Nucleus accumbens (tissue), 56 donors: ENCODE results near the gene CTNND2.

Source experiments
- DNase-seq, 56 donors: peaks; one replicate each; lab custom pipeline; 2025; lab: John Stamatoyannopoulos, UW

CTNND2 gene, protein sequence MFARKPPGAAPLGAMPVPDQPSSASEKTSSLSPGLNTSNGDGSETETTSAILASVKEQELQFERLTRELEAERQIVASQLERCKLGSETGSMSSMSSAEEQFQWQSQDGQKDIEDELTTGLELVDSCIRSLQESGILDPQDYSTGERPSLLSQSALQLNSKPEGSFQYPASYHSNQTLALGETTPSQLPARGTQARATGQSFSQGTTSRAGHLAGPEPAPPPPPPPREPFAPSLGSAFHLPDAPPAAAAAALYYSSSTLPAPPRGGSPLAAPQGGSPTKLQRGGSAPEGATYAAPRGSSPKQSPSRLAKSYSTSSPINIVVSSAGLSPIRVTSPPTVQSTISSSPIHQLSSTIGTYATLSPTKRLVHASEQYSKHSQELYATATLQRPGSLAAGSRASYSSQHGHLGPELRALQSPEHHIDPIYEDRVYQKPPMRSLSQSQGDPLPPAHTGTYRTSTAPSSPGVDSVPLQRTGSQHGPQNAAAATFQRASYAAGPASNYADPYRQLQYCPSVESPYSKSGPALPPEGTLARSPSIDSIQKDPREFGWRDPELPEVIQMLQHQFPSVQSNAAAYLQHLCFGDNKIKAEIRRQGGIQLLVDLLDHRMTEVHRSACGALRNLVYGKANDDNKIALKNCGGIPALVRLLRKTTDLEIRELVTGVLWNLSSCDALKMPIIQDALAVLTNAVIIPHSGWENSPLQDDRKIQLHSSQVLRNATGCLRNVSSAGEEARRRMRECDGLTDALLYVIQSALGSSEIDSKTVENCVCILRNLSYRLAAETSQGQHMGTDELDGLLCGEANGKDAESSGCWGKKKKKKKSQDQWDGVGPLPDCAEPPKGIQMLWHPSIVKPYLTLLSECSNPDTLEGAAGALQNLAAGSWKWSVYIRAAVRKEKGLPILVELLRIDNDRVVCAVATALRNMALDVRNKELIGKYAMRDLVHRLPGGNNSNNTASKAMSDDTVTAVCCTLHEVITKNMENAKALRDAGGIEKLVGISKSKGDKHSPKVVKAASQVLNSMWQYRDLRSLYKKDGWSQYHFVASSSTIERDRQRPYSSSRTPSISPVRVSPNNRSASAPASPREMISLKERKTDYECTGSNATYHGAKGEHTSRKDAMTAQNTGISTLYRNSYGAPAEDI (N-terminal part only)

DNA sequence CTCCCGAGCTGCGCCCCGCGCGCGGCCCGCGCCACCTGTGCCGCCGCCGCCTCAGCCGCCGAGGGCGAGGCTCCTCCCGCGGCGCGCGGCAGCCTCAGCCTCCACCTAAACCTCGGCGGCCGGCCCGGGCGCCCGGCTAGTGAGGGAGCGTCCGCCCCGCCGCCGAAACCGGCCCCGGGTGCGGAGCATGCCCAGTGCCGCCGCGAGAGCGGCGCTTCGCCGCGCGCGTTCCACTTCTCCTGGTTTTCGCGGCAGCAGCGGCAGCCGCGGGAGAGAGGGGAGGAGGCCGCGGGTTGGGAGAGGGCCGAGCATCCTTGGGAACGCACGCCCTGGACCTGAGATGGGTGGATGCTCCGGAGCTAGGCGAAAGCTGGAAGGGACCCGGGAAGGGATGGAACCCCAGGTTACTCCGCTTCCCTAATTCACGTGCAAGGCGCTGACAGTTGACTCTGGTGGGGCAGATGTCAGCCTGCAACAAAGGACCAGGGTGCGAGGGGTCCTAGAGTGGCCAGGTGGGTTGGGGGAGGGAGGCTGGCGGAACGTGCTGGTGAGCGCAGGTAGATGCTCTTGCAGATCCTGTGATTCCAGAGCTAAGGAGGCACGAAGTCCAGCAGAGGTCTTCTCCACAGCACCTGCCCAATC lies at the start of gene CTNND2:
CTNND2 (minus strand) TSS at position 182 of the 642 bp plus-strand sequence. CDS start 593 bp downstream, outside the sequence.
- peak in 54 of 56 donors; percentile 13 to 86 (median 63) for DNase-seq

DNA sequence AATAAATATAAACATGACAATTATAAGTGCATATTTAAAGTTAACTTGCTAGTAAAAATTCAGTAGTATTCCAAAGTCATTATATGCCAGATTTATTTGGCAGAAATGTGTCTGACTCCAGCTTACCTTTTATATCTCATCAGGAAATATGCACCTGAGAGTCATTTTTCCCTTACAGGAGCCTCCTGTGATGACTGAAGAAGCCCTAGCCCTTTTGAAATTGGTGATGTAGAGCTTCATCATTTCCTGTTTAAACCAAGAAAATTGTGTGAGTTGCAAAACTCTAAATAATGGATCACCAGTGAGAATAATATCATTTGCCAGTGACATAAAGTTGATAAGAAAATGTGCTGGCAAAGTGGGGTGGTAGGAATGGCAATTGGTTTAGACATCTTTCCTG lies 42.1 kb upstream of the CTNND2 start:
- no peak for DNase-seq

DNA sequence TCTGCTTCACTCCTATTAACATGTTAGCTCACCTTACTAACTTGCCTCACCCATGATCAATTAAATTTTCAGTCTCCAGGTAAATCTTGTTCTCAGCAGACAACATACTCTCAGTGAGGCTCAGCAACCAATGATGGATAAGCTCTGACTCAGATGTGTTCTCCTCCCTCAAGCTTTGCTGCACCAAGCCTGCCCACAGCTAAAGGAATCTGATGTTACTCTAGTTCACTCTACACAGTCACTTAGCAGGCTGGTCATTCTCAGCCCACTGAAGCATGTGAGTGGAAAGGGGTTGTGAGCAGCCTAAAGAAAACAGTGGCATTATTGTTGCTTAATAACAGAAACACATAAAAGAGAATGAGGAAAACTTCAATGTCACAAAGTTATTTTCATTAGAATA lies 37.3 kb upstream of the CTNND2 start:
- peak in 3 of 56 donors; percentile 2 to 5 (median 4) for DNase-seq

DNA sequence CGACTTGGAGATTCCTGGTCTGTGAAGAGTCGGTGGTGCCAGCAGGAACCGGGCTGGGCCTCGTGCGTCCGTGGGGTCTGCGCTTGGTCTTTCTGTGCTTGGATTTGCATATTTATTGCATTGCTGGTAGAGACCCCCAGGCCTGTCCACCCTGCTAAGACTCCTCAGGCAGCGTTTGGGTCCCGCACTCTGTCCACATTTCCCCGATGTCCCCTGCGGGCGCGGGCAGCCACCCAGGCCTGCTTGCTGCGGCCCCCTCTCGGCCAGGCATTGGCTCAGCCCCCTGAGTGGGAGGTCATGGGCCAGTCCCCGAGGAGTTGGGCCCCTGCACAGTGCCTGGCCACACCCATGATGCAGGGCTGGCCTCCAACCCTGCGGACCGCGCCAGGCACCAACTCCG lies 27.4 kb upstream of the CTNND2 start:
- DNase-seq = no peak

DNA sequence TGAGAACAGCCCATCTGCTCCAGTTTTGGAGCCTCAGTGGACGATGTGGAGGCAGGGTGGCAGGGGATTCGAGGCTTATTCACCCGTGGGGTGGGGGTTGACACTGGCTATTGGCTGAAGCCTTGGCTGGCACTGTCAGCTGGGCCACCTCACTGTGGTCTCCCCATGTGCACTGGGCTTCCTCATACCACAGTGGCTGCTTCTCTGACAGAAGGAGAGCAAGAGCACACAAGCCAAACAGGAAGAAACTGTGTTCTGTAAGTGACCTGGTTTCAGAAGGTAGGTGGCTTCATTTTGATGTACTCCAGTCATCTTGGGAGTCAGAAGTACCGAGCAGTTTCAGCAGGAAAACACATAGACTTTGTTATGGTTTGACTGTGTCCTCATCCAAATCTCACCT lies 24.7 kb upstream of the CTNND2 start:
- DNase-seq = no peak

DNA sequence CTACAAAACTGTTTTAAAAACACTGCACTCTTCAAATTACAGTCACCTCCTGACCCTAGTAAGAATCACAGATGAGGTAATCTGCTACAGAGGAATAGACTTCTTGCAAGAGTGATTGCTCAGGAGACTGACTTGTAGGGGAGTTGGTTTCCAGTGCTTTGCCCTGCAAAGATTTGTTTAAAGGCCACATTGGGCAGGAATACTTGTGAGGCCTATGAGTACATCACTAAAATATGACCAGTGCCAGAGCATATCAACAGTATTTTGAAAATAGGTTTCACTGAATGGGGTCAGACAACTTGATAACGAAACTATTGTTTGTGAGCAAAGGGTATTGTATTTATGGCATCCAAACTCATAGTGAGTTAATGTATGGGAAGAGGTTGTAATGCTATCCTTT lies 21.5 kb upstream of the CTNND2 start:
- no peak for DNase-seq

DNA sequence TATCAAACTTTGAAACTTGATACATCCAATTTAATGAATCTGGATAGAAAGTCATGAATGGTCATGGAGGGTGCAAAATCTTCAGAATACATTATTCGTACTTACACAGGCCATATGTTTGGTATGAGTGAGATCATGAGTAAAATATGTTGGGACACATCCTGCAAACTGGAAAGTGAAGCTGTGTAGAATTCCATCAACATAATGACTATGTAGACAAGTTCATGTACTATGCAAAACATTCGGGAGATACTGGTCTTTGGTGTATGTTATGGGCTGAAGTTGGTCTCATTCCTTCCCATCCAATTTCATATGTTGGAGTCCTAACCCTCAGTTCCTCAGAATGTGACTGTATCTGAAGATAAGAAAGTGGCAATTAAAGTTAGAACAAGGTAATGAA lies 18.1 kb upstream of the CTNND2 start:
- no peak for DNase-seq

DNA sequence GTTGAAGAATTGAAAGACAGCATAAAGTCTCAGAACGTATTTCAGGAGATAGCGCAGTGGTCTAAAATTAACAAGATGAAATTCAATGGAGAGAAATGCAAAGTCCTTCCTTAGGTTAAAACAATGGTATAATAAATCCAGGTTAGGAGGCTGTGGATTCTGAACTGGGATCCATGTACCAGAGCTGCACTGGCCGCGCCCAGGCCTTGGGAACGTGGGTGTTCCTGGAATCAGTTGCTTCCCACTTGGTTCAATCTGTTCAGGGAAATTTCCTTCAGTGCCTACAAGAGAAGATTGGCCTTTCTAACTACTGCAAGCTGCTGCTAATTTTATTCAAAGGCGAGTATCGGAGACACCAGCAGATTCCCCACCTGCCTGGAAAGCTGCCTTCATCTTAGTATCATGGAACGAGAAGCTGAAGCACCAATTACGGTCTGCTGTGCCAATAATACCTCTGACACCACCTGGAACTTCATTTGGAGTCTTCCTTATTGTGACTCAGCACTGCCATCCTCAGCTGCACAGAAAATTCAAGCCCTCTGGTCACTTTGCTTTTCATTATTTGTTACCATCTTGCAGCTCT lies 14.3 kb upstream of the CTNND2 start:
- no peak for DNase-seq

DNA sequence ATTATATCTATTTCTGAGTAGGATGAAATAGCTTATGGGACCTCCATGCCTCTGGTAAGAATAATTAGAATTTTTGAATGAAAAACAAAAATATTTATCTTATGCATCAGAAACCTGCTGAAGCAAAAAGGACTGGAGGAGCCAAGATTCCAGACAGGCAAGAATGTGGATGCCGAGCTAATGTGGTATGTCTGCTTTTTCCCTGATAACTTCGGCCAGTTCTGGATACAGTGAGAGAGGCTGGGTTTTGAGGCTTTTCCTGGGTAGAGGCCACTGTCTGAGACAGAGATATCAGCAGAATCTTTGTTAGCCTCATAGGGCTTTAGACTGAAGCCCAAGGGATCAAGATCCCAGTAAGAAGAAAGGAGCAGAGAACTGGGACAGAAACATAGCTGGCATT lies 5.2 kb upstream of the CTNND2 start:
- no peak for DNase-seq

DNA sequence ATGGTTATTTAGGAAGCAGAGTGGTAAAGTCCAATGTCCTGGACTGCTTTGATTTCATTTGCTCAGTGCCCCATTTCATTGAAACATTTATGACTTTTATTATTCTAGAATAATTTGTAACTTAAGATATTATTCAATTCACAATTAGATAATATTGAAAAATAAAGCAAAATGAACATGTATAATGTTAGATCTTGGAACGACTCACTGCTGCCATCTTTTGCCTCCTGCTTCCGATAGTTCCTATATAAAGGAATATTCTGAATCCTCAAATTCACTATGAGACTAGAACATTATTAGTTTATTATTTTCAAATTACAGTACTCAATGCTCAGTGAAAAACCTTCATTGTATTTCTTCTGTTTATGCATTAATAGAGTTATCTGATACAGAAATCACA lies 2.3 kb upstream of the CTNND2 start:
- peak in 1 of 56 donors; percentile 29 for DNase-seq

DNA sequence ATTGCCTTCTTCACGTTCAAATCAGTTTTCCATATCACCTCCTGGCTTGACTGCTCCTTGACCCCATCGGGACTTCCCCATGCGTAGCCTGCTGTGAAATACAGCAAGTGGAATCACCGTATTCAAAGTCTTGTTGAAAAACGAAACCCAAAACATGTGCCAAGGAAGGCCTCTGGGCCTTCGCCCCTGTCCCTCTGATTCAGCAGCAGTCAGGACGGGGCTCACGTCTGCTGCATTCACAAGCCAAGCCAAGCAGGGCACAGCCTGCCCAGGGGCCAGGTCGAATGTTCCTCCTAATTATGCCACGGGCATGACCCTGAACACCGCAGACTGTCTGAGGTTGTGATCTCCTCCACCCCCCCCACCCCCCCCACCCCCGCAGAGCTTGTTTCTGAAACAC lies 960 bp upstream of the CTNND2 start:
- DNase-seq = peak in 1 of 56 donors; percentile 1

DNA sequence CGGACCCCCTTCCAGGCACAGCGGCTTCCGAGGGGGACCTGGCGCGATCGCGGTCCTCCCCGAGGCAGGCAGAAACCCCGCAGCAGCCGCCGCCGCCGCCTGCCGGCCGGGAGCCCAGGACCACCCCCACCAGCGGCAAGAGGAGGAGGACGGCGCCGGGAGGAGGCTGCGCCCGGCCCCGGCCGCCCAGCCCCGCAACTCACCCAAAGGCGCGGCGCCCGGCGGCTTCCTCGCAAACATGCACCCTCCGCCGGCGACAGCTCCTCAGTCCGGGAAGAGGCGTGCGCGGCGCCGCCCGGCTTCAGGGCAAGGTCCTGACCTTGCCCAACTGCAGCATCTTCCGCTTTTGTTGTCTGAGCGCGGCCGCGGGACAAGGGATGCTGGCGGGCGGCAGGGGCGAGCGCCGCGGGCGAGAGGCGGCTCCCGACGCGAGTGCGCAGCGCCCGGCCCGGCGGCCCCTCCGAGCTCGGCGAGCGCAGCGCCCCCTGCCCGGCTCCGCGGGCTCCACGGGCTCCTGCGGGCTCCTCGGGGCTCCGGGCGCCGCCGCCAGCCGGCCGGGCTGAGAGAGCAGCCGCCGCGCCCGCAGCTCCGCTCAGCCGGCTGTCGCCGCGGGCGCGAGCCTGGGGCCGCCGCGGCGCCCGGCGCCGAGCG lies 507 bp downstream of the CTNND2 start:
- DNase-seq = peak in 33 of 56 donors; percentile 15 to 73 (median 56)

DNA sequence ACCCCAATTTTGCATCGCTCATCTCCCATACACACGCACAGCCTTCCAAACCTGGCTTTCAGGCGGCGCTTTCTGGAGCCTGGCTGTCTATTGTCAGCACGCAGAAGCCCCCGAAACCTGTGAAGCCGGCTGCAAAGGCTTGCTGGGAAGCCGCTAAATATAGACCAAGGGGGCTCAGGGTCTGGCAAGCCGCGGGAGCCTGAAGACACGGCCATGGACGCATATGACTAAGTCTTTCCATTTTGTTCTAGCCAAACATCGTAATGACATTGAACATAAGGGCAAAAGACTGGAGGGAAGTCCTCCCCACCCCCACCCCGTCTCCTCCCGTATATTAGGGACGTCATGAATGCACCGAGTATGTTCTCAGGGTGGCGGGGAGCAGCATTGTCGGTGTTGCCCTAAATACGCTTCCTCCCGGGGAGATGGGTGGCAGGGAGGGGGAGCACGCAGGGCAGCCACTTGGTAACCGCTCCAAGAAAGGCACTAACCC lies 1.1 kb downstream of the CTNND2 start:
- DNase-seq = peak in 40 of 56 donors; percentile 14 to 74 (median 54)

DNA sequence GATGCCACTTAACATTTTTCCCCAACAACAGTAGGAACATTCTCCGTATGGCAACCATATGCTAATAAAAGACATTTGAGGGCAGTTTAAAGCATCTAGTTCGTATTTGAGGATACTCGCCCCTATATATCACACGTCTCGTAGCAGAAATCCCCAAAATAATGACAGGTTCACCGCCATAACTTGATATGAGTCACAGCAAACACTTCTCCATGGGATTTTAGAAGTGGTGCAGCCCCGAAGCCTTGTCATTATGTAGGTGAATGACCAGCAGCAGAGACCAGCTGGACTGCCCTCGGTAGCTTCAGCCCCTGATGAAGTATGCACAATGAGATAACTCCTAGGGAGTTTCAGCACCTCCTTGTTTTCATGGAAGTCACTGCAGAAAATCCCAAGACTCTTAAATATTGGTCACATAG lies 2.0 kb downstream of the CTNND2 start:
- DNase-seq = peak in 2 of 56 donors; percentile 24 to 37

DNA sequence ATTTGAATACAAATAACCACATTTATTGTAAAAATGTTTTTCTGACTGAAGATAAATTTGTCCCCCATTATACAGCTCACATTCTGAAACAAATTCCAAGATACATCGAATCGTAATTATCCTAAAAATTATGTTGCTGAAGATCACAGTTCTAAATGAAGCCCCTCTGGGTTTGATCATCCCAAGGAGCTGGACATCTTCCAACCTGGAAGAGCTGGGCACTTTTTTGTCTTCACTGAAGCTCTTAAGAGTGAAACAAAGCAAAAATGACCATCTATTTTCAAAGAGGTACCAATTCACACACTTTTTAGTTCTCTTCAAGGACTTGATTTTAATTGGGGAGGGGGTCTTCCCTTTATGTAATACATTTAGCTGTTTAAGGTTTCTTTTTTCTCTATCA lies 5.5 kb downstream of the CTNND2 start:
- DNase-seq = no peak

DNA sequence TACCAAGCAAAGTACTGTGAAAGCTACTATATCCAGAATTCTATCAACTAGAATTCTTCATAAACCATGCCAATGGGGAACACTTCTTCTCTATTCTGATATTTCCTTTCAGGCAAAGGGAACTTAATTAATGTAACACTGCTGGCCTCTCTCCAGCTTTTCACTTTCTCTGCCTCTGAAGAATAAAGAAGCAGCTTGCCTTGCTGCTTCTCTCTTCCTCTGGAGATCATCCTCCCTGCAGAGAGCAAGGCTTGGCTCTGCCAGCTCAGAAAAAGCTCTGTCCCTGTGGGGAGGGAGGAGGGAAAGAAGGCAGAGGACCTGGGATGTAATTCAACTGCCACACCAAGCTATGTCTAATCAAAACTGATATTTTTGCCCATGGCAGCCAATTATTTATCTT lies 6.5 kb downstream of the CTNND2 start:
- DNase-seq = no peak

DNA sequence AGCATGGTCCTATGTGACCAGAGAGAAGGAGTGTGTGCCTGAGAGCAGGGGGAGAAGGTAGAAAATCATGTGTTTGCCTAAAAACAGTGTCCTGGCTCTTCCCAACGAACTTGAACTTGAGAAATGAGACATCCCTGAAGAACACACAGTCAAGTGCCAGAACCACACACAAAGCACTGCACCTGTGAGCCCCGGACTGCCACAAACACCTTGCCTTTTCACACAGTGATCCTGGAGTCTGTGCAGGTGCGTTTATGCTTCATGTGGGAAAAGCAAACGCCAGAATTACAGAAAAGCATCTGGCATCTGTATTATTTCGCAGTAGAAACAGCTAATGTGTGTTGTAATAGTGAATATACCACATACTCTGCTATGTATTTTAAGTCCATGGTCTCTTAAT lies 9.3 kb downstream of the CTNND2 start:
- no peak for DNase-seq

DNA sequence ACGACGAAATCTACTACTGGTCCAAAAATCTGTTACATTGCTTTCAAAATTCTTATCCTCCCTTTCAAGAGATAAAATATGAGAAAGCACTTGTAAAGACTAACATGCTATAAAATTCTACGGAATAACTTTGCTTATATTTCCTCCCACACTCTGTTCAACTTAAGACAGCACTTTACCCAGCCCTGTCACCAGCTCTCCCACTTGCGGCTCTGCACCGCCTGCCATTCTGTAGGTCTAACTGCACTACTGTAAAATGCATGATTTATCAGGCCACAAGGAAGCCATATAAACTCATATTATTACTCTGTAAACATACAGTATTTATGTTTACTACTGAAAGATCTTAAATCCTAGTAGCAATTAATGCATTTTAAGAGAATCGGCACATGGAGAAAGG lies 11.4 kb downstream of the CTNND2 start:
- DNase-seq = no peak

DNA sequence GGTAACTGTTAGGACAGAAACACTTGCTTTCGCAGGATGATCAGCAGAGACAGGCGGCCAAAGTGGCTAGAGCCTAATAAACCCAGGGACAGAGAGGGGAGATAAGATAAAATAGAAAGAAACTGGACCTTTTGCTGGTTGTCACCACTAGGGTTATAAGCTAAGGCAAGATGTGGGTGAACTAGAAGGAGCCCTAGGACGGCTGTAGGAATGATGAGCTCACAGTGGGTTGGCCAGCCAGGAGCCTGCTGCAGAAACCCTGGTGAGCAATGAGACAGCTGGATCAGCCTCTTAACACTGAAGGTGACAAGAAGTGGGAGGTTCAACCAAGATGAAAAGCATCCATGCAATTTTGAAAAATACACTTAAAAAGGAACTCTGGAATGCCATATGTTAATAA lies 13.5 kb downstream of the CTNND2 start:
- DNase-seq = no peak
